ENCODE results near the gene SLC39A11.
"Not testable (repeated sequence)": the region's sequence is repeated elsewhere in the genome, so short reads cannot be mapped to it uniquely, and the experiment has no call there.

Gene SLC39A11

DNA sequence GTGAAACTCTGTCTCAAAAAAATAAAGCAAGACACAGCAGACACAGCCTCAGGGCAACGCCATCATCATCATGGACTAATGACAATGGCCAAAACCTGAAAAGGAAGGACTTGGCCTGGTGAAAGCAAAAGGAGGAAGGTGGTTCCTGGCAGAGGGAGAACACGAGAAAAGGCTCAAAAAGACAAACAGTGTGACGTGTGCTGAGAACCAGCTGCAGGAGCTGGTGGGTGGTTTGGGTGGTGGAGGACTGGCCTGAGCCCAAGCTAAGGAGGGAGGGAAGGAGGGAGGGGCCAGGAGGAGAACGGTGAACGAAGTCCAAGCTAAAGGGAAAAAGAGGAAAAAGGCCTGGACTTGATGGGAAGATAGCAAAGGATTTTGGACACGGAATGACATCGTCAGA lies 85.1 kb downstream of the SLC39A11 start:
- DNase-seq (ENCODE audit: low spot score), result no peak

- no peak for DNase-seq (ENCODE audit: low spot score)
Observed at GRCh38 chr17:73005360-73005759, 87.1 kb downstream of the SLC39A11 start.

GRCh38 chr17:73003487-73003886 lies 89.0 kb downstream of the SLC39A11 start:
- DNase-seq (ENCODE audit: low spot score), result no peak

DNA sequence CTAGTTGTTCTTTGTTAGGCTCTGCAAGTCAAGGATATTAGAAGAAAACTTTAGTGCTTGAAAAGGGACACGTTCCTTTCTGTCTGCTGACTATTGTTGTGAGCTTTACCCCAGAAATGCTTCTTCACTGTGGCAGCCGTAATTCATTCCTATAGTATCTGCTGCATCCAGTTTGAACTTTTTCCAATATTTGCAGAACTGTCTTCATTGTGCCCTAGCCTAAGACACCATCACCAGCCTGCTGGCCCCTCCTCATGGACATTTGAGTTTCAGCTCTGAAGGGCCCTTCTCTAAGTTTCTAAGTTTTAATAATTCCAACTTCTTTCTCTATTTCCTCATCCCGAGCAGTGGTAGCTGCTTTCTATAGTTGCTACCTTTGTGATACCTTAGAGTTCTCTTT lies 91.7 kb downstream of the SLC39A11 start:
- DNase-seq (ENCODE audit: low spot score), result no peak

GRCh38 chr17:72999474-72999873 lies 93.0 kb downstream of the SLC39A11 start:
- DNase-seq (ENCODE audit: low spot score), result not testable (repeated sequence)

- DNase-seq (ENCODE audit: low spot score), result no peak
Observed at GRCh38 chr17:72998343-72998742, 94.1 kb downstream of the SLC39A11 start.

DNA sequence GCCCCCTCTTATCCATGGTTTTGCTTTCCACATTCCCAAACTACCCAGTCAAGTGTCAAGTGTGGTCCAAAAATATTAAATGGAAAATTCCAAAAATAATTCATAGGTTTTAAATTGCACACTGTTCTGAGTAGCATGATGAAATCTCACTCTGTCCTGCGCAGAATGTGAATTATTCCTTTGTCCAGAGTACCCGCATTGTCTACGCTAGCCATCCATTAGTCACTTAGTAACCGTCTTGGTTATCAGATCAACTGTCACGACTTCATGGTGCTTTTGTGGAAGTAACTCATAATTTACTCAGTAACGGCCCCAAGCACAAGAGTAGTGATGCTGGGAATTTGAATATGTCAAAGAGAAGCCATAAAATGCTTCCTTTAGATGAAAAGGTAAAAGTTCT lies 94.9 kb downstream of the SLC39A11 start:
- no peak for DNase-seq (ENCODE audit: low spot score)

DNA sequence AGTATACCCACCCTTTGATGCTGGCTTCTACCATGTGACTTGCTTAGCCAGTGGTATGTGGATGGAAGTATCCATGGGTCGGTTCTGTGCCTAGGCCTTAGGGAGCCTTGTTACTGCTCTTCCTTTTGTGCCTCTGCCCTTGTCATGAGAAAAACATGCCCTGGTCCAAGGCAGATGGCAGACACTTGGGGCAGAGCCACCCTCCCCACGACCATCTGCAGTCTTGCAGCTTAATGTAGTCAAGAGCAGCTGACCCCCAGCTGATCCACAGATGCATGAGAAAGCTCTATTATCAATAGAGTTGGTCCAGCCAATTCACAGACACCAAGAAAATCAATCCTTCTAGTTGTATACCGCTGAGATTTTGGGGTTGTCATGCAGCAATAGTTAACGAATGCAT lies 95.7 kb downstream of the SLC39A11 start:
- no peak for DNase-seq (ENCODE audit: low spot score)

- no peak for DNase-seq (ENCODE audit: low spot score)
Observed at GRCh38 chr17:72995008-72995656, 97.4 kb downstream of the SLC39A11 start.

- not testable (repeated sequence) for DNase-seq (ENCODE audit: low spot score)
Observed at GRCh38 chr17:72992783-72993467, 99.6 kb downstream of the SLC39A11 start.

DNA sequence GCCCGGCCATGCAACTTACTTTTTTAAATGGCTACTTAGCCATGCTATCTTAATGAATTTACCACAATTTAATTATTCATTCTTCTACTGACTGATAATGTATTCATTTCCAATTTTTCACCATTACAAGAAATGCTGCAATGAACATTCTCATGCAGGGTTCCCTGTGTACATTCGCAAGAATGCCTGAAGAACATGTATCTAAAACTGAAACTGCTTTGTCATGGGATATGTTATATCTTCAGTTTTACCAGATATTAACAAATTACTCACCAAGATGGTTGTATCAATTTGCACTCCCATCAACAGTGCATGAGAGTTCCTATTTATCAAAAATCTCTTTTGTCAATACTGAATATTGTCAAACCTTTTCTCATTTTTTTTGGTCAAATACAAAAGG lies 100.8 kb downstream of the SLC39A11 start:
- DNase-seq (ENCODE audit: low spot score), result no peak

GRCh38 chr17:72989074-72989610 lies 103.3 kb downstream of the SLC39A11 start:
- DNase-seq (ENCODE audit: low spot score), result no peak

- DNase-seq (ENCODE audit: low spot score), result no peak
Observed at GRCh38 chr17:72988451-72988850, 104.0 kb downstream of the SLC39A11 start.

DNA sequence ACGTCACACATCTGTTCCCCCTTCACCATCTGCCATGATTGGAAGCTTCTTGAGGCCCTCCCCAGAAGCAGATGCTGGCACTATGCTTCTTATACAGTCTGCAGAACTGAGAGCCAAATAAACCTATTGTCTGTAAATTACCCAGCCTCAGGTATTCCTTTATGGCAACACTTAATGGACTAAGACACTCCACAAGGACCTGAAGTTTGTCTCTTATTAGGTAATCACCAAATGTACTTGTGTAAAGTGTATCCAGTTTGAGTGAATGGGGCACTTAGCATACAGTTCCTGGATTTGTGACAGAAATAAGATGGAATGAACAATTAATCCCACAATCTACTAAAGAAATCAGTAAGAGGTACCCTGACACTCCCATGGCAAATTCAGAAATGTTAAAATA lies 105.3 kb downstream of the SLC39A11 start:
- DNase-seq (ENCODE audit: low spot score), result no peak

DNA sequence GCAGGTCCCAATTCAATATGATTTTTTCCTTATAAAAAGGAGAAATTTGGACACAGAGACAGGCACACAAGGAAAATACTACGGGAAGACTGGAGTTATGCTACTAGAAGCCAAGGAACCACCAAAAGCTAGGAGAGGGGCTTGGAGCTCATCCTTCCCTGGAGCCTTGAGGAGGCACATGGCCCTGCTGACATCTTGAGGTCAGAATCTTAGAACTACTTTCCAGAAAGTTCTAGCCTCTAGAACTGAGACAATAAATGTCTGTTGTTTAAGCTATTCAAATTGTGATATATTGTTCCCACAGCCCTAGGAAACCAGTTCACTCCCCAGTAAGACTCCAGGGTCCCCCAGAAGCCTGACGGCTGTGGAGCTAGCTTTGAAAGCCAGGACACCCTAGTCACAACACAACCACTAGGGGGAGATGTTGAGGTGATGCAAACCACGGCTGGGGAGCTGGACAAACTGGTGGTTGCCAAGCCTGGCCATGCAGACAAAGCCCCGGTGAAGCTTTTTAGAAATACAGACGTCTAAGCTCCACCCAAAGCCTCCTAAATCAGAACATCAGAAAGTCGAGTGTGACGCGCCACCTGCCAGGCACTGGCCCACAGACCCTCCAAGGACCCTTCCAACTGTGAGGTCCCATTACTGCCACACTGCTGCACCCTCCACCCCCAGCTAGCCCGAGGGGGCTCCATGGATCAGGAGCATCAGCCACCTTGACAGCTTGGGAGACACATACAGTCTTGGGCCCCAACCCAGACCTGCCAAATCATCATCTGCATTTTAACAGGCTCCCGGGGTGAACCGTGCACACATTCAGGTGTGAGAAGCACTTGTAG lies 106.4 kb downstream of the SLC39A11 start:
- peak; percentile 80 for DNase-seq (ENCODE audit: low spot score)

GRCh38 chr17:72984926-72985325 lies 107.6 kb downstream of the SLC39A11 start:
- no peak for DNase-seq (ENCODE audit: low spot score)

GRCh38 chr17:72984145-72984925 lies 108.2 kb downstream of the SLC39A11 start:
- no peak for DNase-seq (ENCODE audit: low spot score)

- no peak for DNase-seq (ENCODE audit: low spot score)
Observed at GRCh38 chr17:72982680-72983079, 109.8 kb downstream of the SLC39A11 start.

- no peak for DNase-seq (ENCODE audit: low spot score)
Observed at GRCh38 chr17:72978593-72979218, 113.8 kb downstream of the SLC39A11 start.

DNA sequence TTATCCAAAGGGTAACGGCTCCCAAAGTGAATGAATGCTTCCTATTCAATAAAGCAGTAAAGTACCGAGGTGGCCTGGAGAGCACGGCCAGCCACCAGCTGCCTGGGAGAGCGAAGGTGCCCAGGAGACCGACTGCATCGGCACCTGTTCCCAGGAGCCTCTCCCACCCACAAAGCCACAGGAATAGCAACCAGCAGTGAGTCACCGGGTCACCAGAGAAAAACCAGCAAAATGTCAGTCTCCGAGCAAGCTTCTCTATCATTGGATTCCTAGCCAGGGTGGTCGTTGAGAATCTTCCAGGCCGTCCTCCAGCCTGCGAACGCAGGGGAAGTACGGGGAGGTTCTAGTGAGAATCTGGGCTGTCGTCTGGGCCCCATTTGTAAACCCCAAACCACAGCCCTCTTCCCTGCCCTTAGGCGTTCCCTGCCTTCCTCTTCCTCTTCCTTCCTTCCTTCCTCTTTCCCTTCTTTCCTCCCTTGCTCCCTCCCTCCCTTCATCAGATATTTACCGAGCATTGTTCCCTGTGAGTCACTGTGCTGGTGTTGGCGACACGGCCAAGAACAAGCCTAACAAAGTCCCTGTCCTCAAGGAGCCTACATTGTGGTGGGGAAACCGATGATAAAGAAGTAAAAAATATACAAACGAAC lies 114.6 kb downstream of the SLC39A11 start:
- no peak for DNase-seq (ENCODE audit: low spot score)
